HCT116 (cell line): ENCODE results near the gene EIF3B. TPM values are rescaled to one million over a fixed set of nuclear protein-coding genes. Genes with fewer than 3 reads are reported as not detected.

ENCODE experiments used
- ATAC-seq: fragments of 200-7000 bp; cut with Tn5 transposase; 2 replicates; pipeline ENCODE4 v1.9.1; 2020; ENCODE audit warnings: mild to moderate bottlenecking, moderate library complexity
- BruUV-seq: library from RNA; stranded (reverse); fragments of 400-500 nt; replicated peaks from 2 replicates; lab custom pipeline; 2021; lab: Mats Ljungman, UMichigan
- CTCF ChIA-PET: fragments of 300-600 bp; sonication (Branson Sonifier 250); formaldehyde crosslinking; loops from one replicate; lab custom pipeline; 2021; ENCODE audit warnings: antibody characterized with exemption; lab: Charles Lee
- POLR2A ChIA-PET: fragments of 300-600, 350-600 bp; sonication (Branson Sonifier 250); formaldehyde crosslinking; loops from one replicate; lab custom pipeline; 2021; ENCODE audit warnings: antibody characterized with exemption; lab: Charles Lee
- RAD21 ChIA-PET, 2 experiments: fragments of 300-600 bp; sonication (Branson Sonifier 250); formaldehyde crosslinking; loops; one replicate each; lab custom pipeline; 2023; ENCODE audit warnings: low total read pairs in 2 of 2; ENCODE audit not compliant: uncharacterized antibody in 2 of 2, unreplicated experiment in 2 of 2, low non-redundant PET in 1 of 2; lab: Charles Lee
- DNase-seq: peaks from one replicate; pipeline ENCODE4 v3.0.0-alpha.2; 2010; ENCODE audit warnings: low read depth, low spot score
- H2AFZ ChIP-seq: fragments of 200-600 bp; shearing (Covaris generic), sonication (generic); 2 replicates; pipeline ENCODE4 v1.6.1; 2017; ENCODE audit warnings: low read depth, mixed run types, mixed read lengths, antibody characterized with exemption, low read length; ENCODE audit not compliant: poor library complexity, severe bottlenecking
- H3K27ac ChIP-seq: 2 replicates; pipeline ENCODE4 v1.5.1; 2012; ENCODE audit warnings: low read depth, low read length
- H3K27me3 ChIP-seq: fragments of 200-600 bp; sonication (generic); 2 replicates; pipeline ENCODE4 v1.6.1; 2016; ENCODE audit warnings: mixed run types, low read length, mixed read lengths; ENCODE audit not compliant: insufficient read depth
- H3K36me3 ChIP-seq, 2 experiments: fragments of 200-500 bp in 1 of 2; fragments of 200-600 bp in 1 of 2; sonication (Bioruptor generic) in 1 of 2; sonication (generic) in 1 of 2; 2 replicates each; pipeline versions ENCODE4 v1.5.1 to v1.6.1; 2014 to 2016; ENCODE audit warnings: low read length in 2 of 2, inconsistent platforms in 1 of 2, mixed read lengths in 1 of 2, mixed run types in 1 of 2; ENCODE audit not compliant: insufficient read depth in 2 of 2, control insufficient read depth in 1 of 2
- H3K4me1 ChIP-seq, 2 experiments: fragments of 200-600 bp in 1 of 2; sonication (generic) in 1 of 2; 2 replicates each; pipeline versions ENCODE4 v1.5.1 to v1.6.1; 2012 to 2017; ENCODE audit warnings: low read length in 2 of 2, inconsistent platforms in 1 of 2, mild to moderate bottlenecking in 1 of 2, mixed read lengths in 1 of 2, mixed run types in 1 of 2, moderate library complexity in 1 of 2; ENCODE audit not compliant: insufficient read depth in 2 of 2, control insufficient read depth in 1 of 2
- H3K4me2 ChIP-seq: fragments of 200-600 bp; sonication (generic); 2 replicates; pipeline ENCODE4 v1.6.1; 2017; ENCODE audit warnings: mixed run types, low read length, mixed read lengths
- H3K4me3 ChIP-seq, 2 experiments: fragments of 200-600 bp in 1 of 2; sonication (generic) in 1 of 2; replicated peaks in 1 of 2; 2 replicates each; pipeline ENCODE4 v1.5.1; 2011 to 2016; ENCODE audit warnings: low read length in 2 of 2, control low read depth in 1 of 2, low read depth in 1 of 2, mild to moderate bottlenecking in 1 of 2, mixed read lengths in 1 of 2, mixed run types in 1 of 2
- H3K79me2 ChIP-seq: fragments of 200-600 bp; sonication (generic); 2 replicates; pipeline ENCODE4 v1.6.1; 2017; ENCODE audit warnings: mild to moderate bottlenecking, mixed run types, low read length, moderate library complexity, mixed read lengths; ENCODE audit not compliant: insufficient read depth
- H3K9ac ChIP-seq: fragments of 200-600 bp; sonication (generic); 2 replicates; pipeline ENCODE4 v1.6.1; 2016; ENCODE audit warnings: low read length, mixed read lengths
- H3K9me2 ChIP-seq: fragments of 200-600 bp; sonication (generic), shearing (Covaris generic); 2 replicates; pipeline ENCODE4 v1.6.1; 2017; ENCODE audit warnings: mixed run types, mild to moderate bottlenecking, moderate library complexity; ENCODE audit not compliant: insufficient read depth
- H3K9me3 ChIP-seq, 2 experiments: fragments of 200-500 bp in 1 of 2; fragments of 200-600 bp in 1 of 2; sonication (Bioruptor generic) in 1 of 2; sonication (generic) in 1 of 2; 2 replicates each; pipeline ENCODE4 v1.6.1; 2014 to 2017; ENCODE audit warnings: low read length in 2 of 2, mixed read lengths in 2 of 2, inconsistent platforms in 1 of 2, low read depth in 1 of 2, mild to moderate bottlenecking in 1 of 2, mixed run types in 1 of 2, moderate library complexity in 1 of 2; ENCODE audit not compliant: control insufficient read depth in 1 of 2, insufficient read depth in 1 of 2
- H4K20me1 ChIP-seq: fragments of 200-600 bp; sonication (generic), shearing (Covaris generic); 2 replicates; pipeline ENCODE4 v1.6.1; 2017; ENCODE audit warnings: mixed run types, mild to moderate bottlenecking, moderate library complexity; ENCODE audit not compliant: insufficient read depth
- ATF3 ChIP-seq: IDR thresholded peaks from 2 replicates; pipeline ENCODE4 v1.6.1; 2012
- CTCF ChIP-seq, 3 experiments: fragments of 200-600 bp in 1 of 3; sonication (generic) in 1 of 3; IDR thresholded peaks in 2 of 3; conservative IDR thresholded peaks in 1 of 3; 2 replicates each; pipeline ENCODE4 v1.5.1; 2012 to 2017; ENCODE audit warnings: low read depth in 2 of 3, low read length in 2 of 3, antibody characterized with exemption in 1 of 3, borderline replicate concordance in 1 of 3, control low read depth in 1 of 3, mild to moderate bottlenecking in 1 of 3, mixed read lengths in 1 of 3, mixed run types in 1 of 3, moderate library complexity in 1 of 3; ENCODE audit not compliant: insufficient read depth in 1 of 3
- EGR1 ChIP-seq: IDR thresholded peaks from 2 replicates; pipeline ENCODE4 v1.6.1; 2012; ENCODE audit warnings: low read depth
- ELF1 ChIP-seq: IDR thresholded peaks from 2 replicates; pipeline ENCODE4 v1.6.1; 2012; ENCODE audit warnings: low read depth, borderline replicate concordance
- EZH2 ChIP-seq: fragments of 200-600 bp; sonication (generic); IDR thresholded peaks from 2 replicates; pipeline ENCODE4 v1.6.1; 2017; ENCODE audit warnings: antibody characterized with exemption, mixed run types
- EZH2phosphoT487 ChIP-seq: fragments of 200-600 bp; IDR thresholded peaks from 2 replicates; pipeline ENCODE4 v1.6.1; 2018; ENCODE audit warnings: antibody characterized with exemption, borderline replicate concordance
- FOSL1 ChIP-seq: IDR thresholded peaks from 2 replicates; pipeline ENCODE4 v1.6.1; 2012; ENCODE audit warnings: low read depth
- JUND ChIP-seq: IDR thresholded peaks from 2 replicates; pipeline ENCODE4 v1.6.1; 2012
- MAX ChIP-seq: IDR thresholded peaks from 2 replicates; pipeline ENCODE4 v1.6.1; 2012
- RAD21 ChIP-seq: IDR thresholded peaks from 2 replicates; pipeline ENCODE4 v1.6.1; 2012; ENCODE audit warnings: low read depth, mild to moderate bottlenecking
- SIN3A ChIP-seq: IDR thresholded peaks from 2 replicates; pipeline ENCODE4 v1.6.1; 2012; ENCODE audit warnings: low read depth
- SRF ChIP-seq: IDR thresholded peaks from 2 replicates; pipeline ENCODE4 v1.6.1; 2012; ENCODE audit warnings: low read depth
- TCF7L2 ChIP-seq: IDR thresholded peaks from 2 replicates; pipeline ENCODE4 v1.7.0; 2011; ENCODE audit warnings: borderline replicate concordance, inconsistent platforms; ENCODE audit not compliant: insufficient read depth, insufficient read length; ENCODE audit errors: extremely low read depth
- ZBTB33 ChIP-seq: IDR thresholded peaks from 2 replicates; pipeline ENCODE4 v1.6.1; 2011; ENCODE audit warnings: mild to moderate bottlenecking, low read length, moderate library complexity; ENCODE audit not compliant: insufficient replicate concordance; ENCODE audit errors: extremely low read depth
- intact Hi-C: fragments of 100-400 bp; cut with micrococcal nuclease; formaldehyde crosslinking; loops from 2 replicates; pipeline ENCODE4 v1.10.0; 2022
- total RNA-seq: library from RNA; stranded (reverse); gene quantifications from one replicate; pipeline ENCODE4 v1.2.1, GENCODE V29; 2021; ENCODE audit not compliant: unreplicated experiment

EIF3B gene
- total RNA-seq, 1 experiment from 2014 or later = 324 TPM

GRCh38 chr7:2420216-2420933 lies 65.7 kb downstream of the EIF3B start:
- no peak for TF ChIP-seq RAD21
- no peak for TF ChIP-seq SRF
- no peak for TF ChIP-seq EZH2
- no peaks in the 10 kb centered on the region for H3K9me2 ChIP-seq
- H3K27me3 ChIP-seq = no peaks in the 10 kb centered on the region
- ChIA-PET POLR2A (no interaction called here), RAD21 (interaction anchor here in 1 of 2 experiments (0.7 kb wide), 1 partner anchor 289 kb away, joined by 6 read pairs; no protein-coding TSS in a partner anchor), CTCF (no interaction called here)
- DNase-seq (no peak), ATAC-seq (no peak)
- no peaks in the 10 kb centered on the region for H3K9me3 ChIP-seq
- H3K79me2 ChIP-seq = no peaks in the 10 kb centered on the region
- H3K9ac ChIP-seq = no peak overlapping the region
- H3K36me3 ChIP-seq = no peaks in the 10 kb centered on the region
- no peak overlapping the region for H3K4me3 ChIP-seq
- no peak overlapping the region for H3K27ac ChIP-seq
- BruUV-seq = no TSS peak
- intact Hi-C loops = no loop called here
- no peaks in the 10 kb centered on the region for H4K20me1 ChIP-seq
- H3K4me1 ChIP-seq = no peaks in the 10 kb centered on the region
- no peak overlapping the region for H2AFZ ChIP-seq
- no peak overlapping the region for H3K4me2 ChIP-seq

- no peaks in the 10 kb centered on the region for H3K79me2 ChIP-seq
- no peaks in the 10 kb centered on the region for H3K9me2 ChIP-seq
- no peak for ATAC-seq
- H3K4me2 ChIP-seq = no peak overlapping the region
- ChIA-PET CTCF (no interaction called here), POLR2A (no interaction called here), RAD21 (no interaction called here)
- no peak overlapping the region for H2AFZ ChIP-seq
- H3K9ac ChIP-seq = no peak overlapping the region
- H3K4me3 ChIP-seq = no peak overlapping the region
- BruUV-seq = no TSS peak
- no peak overlapping the region for H3K27ac ChIP-seq
- H3K36me3 ChIP-seq = no peaks in the 10 kb centered on the region
- no peaks in the 10 kb centered on the region for H3K4me1 ChIP-seq
- DNase-seq = no peak
- no peaks in the 10 kb centered on the region for H3K9me3 ChIP-seq
- no peaks in the 10 kb centered on the region for H3K27me3 ChIP-seq
- H4K20me1 ChIP-seq = no peaks in the 10 kb centered on the region
- intact Hi-C loops = no loop called here
- TF ChIP-seq EGR1 = no peak
- no peak for TF ChIP-seq ELF1
- no peak for TF ChIP-seq ATF3
- TF ChIP-seq TCF7L2 = no peak
- no peak for TF ChIP-seq FOSL1
- TF ChIP-seq MAX = no peak
- no peak for TF ChIP-seq EZH2phosphoT487
- no peak for TF ChIP-seq CTCF (IDR thresholded peaks at IDR 0.05 in 2 of 3, conservative IDR thresholded peaks at IDR 0.05 in 1 of 3; ENCODE audit: borderline replicate concordance in 1 of 3, insufficient read depth in 1 of 3, low read depth in 2 of 3, low read length in 2 of 3)
- TF ChIP-seq JUND = no peak
- TF ChIP-seq RAD21 = no peak
- TF ChIP-seq SIN3A = no peak
- TF ChIP-seq EZH2 = no peak
- no peak for TF ChIP-seq ZBTB33
Measured at GRCh38 chr7:2421943-2422310, 67.3 kb downstream of the EIF3B start.
